Gastroesophageal sphincter (tissue), 4 donors: ENCODE results near the gene STARD13. TPM values are rescaled to one million over a fixed set of nuclear protein-coding genes. Genes with fewer than 3 reads are reported as not detected.

Source experiments
- ATAC-seq: fragments of 150-250 bp; one replicate; pipeline ENCODE4 v1.9.1; 2016; ENCODE audit warnings: mild to moderate bottlenecking, moderate library complexity
- H3K27ac ChIP-seq, 4 donors: fragments of 200-600 bp; sonication (generic) in 3 of 4; 1 replicate in 3 of 4; 2 replicates in 1 of 4; pipeline ENCODE4 v1.5.1; 2016 to 2019
- H3K27me3 ChIP-seq: fragments of 200-600 bp; sonication (generic); one replicate; pipeline ENCODE4 v1.5.1; 2019
- H3K36me3 ChIP-seq, 2 donors: fragments of 200-600 bp; sonication (generic); one replicate each; pipeline ENCODE4 v1.5.1; 2019; ENCODE audit warnings: control low read depth in 1 of 2
- H3K4me1 ChIP-seq, 3 donors: fragments of 200-600 bp; sonication (generic); 1 replicate in 2 of 3; 2 replicates in 1 of 3; pipeline ENCODE4 v1.5.1; 2016 to 2019; ENCODE audit warnings: control low read depth in 2 of 3
- H3K4me3 ChIP-seq, 2 donors: fragments of 200-600 bp; sonication (generic); one replicate each; pipeline ENCODE4 v1.5.1; 2019; ENCODE audit warnings: mild to moderate bottlenecking in 1 of 2, moderate library complexity in 1 of 2
- H3K9me3 ChIP-seq, 3 donors: fragments of 200-600 bp; sonication (generic); one replicate each; pipeline ENCODE4 v1.5.1; 2017 to 2019; ENCODE audit warnings: control low read depth in 2 of 3
- CTCF ChIP-seq, 4 experiments: fragments of 200-600 bp in 2 of 4; fragments of 450-650 bp in 2 of 4; sonication (generic) in 1 of 4; IDR thresholded peaks; one replicate each; pipeline ENCODE4 v1.5.1; 2017 to 2019; ENCODE audit warnings: antibody characterized with exemption in 4 of 4, mild to moderate bottlenecking in 2 of 4, moderate library complexity in 2 of 4
- EP300 ChIP-seq: sonication (generic); formaldehyde crosslinking; IDR thresholded peaks from one replicate; pipeline ENCODE4 v1.6.1; 2017; ENCODE audit warnings: antibody characterized with exemption, mild to moderate bottlenecking
- POLR2A ChIP-seq, 2 donors: fragments of 450-650 bp; IDR thresholded peaks; one replicate each; pipeline ENCODE4 v1.6.1; 2017; ENCODE audit warnings: antibody characterized with exemption in 2 of 2, mild to moderate bottlenecking in 2 of 2, moderate library complexity in 1 of 2
- POLR2AphosphoS5 ChIP-seq: sonication (generic); formaldehyde crosslinking; IDR thresholded peaks from one replicate; pipeline ENCODE4 v1.6.1; 2017; ENCODE audit warnings: antibody characterized with exemption
- WGBS, 2 donors: methylation state at CpG; one replicate each; pipeline ENCODE4 v1.1.5; 2018; ENCODE audit warnings: low coverage in 1 of 2; 5-methylcytosine and 5-hydroxymethylcytosine counted together
- total RNA-seq, 4 donors: library from RNA; depleted of rRNA; stranded (reverse); fragments of >200 nt; gene quantifications; one replicate each; pipeline ENCODE4 v1.1.0, GENCODE V29; 2016

The STARD13 gene
- total RNA-seq, 4 donors from 2014 or later, result 46.2 to 63.3 (median 49.3) TPM

GRCh38 chr13:33204130-33204927 is 81.2 kb downstream of the STARD13 start:
- peaks cover 16 to 100% (median 29%) of the 10 kb centered on the region in 3 donors for H3K4me1 ChIP-seq
- H3K27ac ChIP-seq, result peak overlapping the region; percentile 83 to 90 (median 86)

GRCh38 chr13:33202644-33203169 is 82.8 kb downstream of the STARD13 start:
- TF ChIP-seq CTCF (IDR thresholded peaks at IDR 0.05) (no peak), POLR2AphosphoS5 (no peak), EP300 (no peak), POLR2A (IDR thresholded peaks at IDR 0.05) (no peak)
- ATAC-seq, result no peak
- Histone ChIP-seq H3K36me3 (no peaks in the 10 kb centered on the region), H3K27me3 (no peaks in the 10 kb centered on the region), H3K4me1 (peaks cover 21 to 100% (median 24%) of the 10 kb centered on the region in 3 donors), H3K9me3 (no peaks in the 10 kb centered on the region), H3K4me3 (no peak overlapping the region), H3K27ac (peak overlapping the region; percentile 83 to 90 (median 86))
- 59 to 80% methylated on average over 5 of the region's 8 CpGs for WGBS, 2 donors

More at GRCh38 chr13:33204130-33204927, 81.2 kb downstream of the STARD13 start:
- H3K9me3 ChIP-seq, result no peaks in the 10 kb centered on the region
- TF ChIP-seq POLR2A (IDR thresholded peaks at IDR 0.05), result peak; percentile 9 to 10
- TF ChIP-seq POLR2AphosphoS5, result peak; percentile 86
- TF ChIP-seq EP300, result no peak
- no peaks in the 10 kb centered on the region for H3K36me3 ChIP-seq
- 5 to 15% methylated on average over 9 to 12 of the region's 12 CpGs for WGBS, 2 donors
- H3K4me3 ChIP-seq, result peak overlapping the region; percentile 50 to 81
- no peaks in the 10 kb centered on the region for H3K27me3 ChIP-seq
- ATAC-seq, result peak; percentile 74

GRCh38 chr13:33201659-33202058 is 83.9 kb downstream of the STARD13 start:
- Histone ChIP-seq H3K9me3 (no peaks in the 10 kb centered on the region), H3K27me3 (no peaks in the 10 kb centered on the region), H3K27ac (peak overlapping the region; percentile 29 to 88 (median 84)), H3K36me3 (no peaks in the 10 kb centered on the region), H3K4me1 (peaks cover 15 to 98% (median 16%) of the 10 kb centered on the region in 3 donors), H3K4me3 (no peak overlapping the region)
- WGBS, 2 donors, result 9 to 45% methylated on average over 1 of the region's 1 CpG
- TF ChIP-seq POLR2AphosphoS5 (no peak), POLR2A (IDR thresholded peaks at IDR 0.05) (no peak), EP300 (no peak), CTCF (IDR thresholded peaks at IDR 0.05) (no peak)
- no peak for ATAC-seq

GRCh38 chr13:33199289-33199850 is 86.2 kb downstream of the STARD13 start:
- ATAC-seq, result no peak
- Histone ChIP-seq H3K4me3 (no peak overlapping the region), H3K27ac (peak overlapping the region; percentile 15 to 83 (median 50)), H3K36me3 (no peaks in the 10 kb centered on the region), H3K4me1 (peaks cover 7 to 98% (median 20%) of the 10 kb centered on the region in 3 donors), H3K27me3 (no peaks in the 10 kb centered on the region), H3K9me3 (no peaks in the 10 kb centered on the region)
- 49 to 61% methylated on average over 2 of the region's 2 CpGs for WGBS, 2 donors
- no peak for TF ChIP-seq EP300
- TF ChIP-seq POLR2A (IDR thresholded peaks at IDR 0.05), result no peak
- TF ChIP-seq CTCF (IDR thresholded peaks at IDR 0.05), result no peak
- no peak for TF ChIP-seq POLR2AphosphoS5

- 57 to 74% methylated on average over 5 to 8 of the region's 13 CpGs for WGBS, 2 donors
- Histone ChIP-seq H3K4me3 (no peak overlapping the region), H3K9me3 (no peaks in the 10 kb centered on the region), H3K36me3 (no peaks in the 10 kb centered on the region), H3K27me3 (no peaks in the 10 kb centered on the region), H3K27ac (peak overlapping the region in 3 of 4 donors; percentile 59 to 61 (median 60)), H3K4me1 (peaks cover 3 to 98% (median 28%) of the 10 kb centered on the region in 3 donors)
- ATAC-seq, result no peak
- TF ChIP-seq CTCF (IDR thresholded peaks at IDR 0.05) (no peak), POLR2AphosphoS5 (no peak), EP300 (no peak), POLR2A (IDR thresholded peaks at IDR 0.05) (no peak)
Observed at GRCh38 chr13:33197541-33197971, 88.0 kb downstream of the STARD13 start.
